LNCAP (cell line): ENCODE results near the gene MTRFR.

ENCODE experiments used
- CTCF ChIP-seq: fragments of 450-650 bp; IDR thresholded peaks from 2 replicates; pipeline ENCODE4 v1.5.1; 2017; ENCODE audit warnings: mild to moderate bottlenecking

MTRFR gene

GRCh38 chr12:123286652-123287373, 53.6 kb downstream of the MTRFR start:
- no peak for TF ChIP-seq CTCF

GRCh38 chr12:123288751-123289346, 55.6 kb downstream of the MTRFR start:
- no peak for TF ChIP-seq CTCF

GRCh38 chr12:123289911-123290310, 56.7 kb downstream of the MTRFR start:
- TF ChIP-seq CTCF = no peak

GRCh38 chr12:123293178-123293760, 60.0 kb downstream of the MTRFR start:
- no peak for TF ChIP-seq CTCF

- TF ChIP-seq CTCF = no peak
These were observed 71.9 kb downstream of the MTRFR start for GRCh38 chr12:123305136-123305535.

- TF ChIP-seq CTCF = no peak
These were observed 73.0 kb downstream of the MTRFR start for GRCh38 chr12:123306200-123306599.
